H1 (cell line): ENCODE data around the gene KIF26A. TPM values are rescaled to one million over a fixed set of nuclear protein-coding genes. Genes with fewer than 3 reads are reported as not detected.

Experiments
- CTCF ChIA-PET: fragments of 300-600 bp; sonication (Branson Sonifier 250); formaldehyde crosslinking; loops from one replicate; lab custom pipeline; 2021; ENCODE audit not compliant: partially characterized antibody; lab: Charles Lee
- POLR2A ChIA-PET: fragments of 300-600 bp; sonication (Branson Sonifier 250); formaldehyde crosslinking; loops from one replicate; lab custom pipeline; 2021; ENCODE audit warnings: inconsistent platforms; ENCODE audit not compliant: partially characterized antibody; lab: Charles Lee
- DNase-seq, 2 experiments: peaks; one replicate each; pipeline versions ENCODE4 v3.0.0 to v3.0.0-alpha.2; 2010 to 2022; ENCODE audit warnings: low spot score in 2 of 2, low read depth in 1 of 2, mixed read lengths in 1 of 2
- FAIRE-seq: peaks from 2 replicates; lab custom pipeline; 2011; peaks lifted over from hg19 to GRCh38; lab: Jason Lieb, UNC
- H2AFZ ChIP-seq: 2 replicates; pipeline ENCODE4 v1.8.1; 2012; ENCODE audit warnings: low read length, inconsistent platforms
- H2AK5ac ChIP-seq: 2 replicates; pipeline ENCODE4 v1.6.1; 2013; ENCODE audit warnings: low read depth, low read length
- H2BK120ac ChIP-seq: replicated peaks from 2 replicates; pipeline ENCODE3; 2013; ENCODE audit warnings: low read depth, low read length, inconsistent platforms
- H2BK12ac ChIP-seq: 2 replicates; pipeline ENCODE4 v1.6.1; 2013; ENCODE audit warnings: low read depth, low read length
- H2BK15ac ChIP-seq: 2 replicates; pipeline ENCODE4 v1.6.1; 2013; ENCODE audit warnings: low read length
- H2BK20ac ChIP-seq: 2 replicates; pipeline ENCODE4 v1.6.1; 2013; ENCODE audit warnings: low read length
- H2BK5ac ChIP-seq: 2 replicates; pipeline ENCODE4 v1.6.1; 2013; ENCODE audit warnings: low read depth, low read length
- H3K14ac ChIP-seq: 2 replicates; pipeline ENCODE4 v1.6.1; 2013; ENCODE audit warnings: inconsistent platforms; ENCODE audit not compliant: insufficient read length
- H3K18ac ChIP-seq: 2 replicates; pipeline ENCODE4 v1.6.1; 2013; ENCODE audit warnings: low read length; ENCODE audit errors: extremely low read depth
- H3K23ac ChIP-seq: 2 replicates; pipeline ENCODE4 v1.6.1; 2013; ENCODE audit warnings: inconsistent platforms; ENCODE audit not compliant: insufficient read length
- H3K23me2 ChIP-seq: 2 replicates; pipeline ENCODE4 v1.6.1; 2013; ENCODE audit warnings: low read depth, low read length
- H3K27ac ChIP-seq: 2 replicates; pipeline ENCODE4 v1.6.1; 2011; ENCODE audit warnings: low read depth, low read length, inconsistent platforms
- H3K27me3 ChIP-seq, 4 experiments: replicated peaks in 1 of 4; 1 replicate in 1 of 4; 2 replicates in 3 of 4; pipeline versions ENCODE4 v1.6.1 to v1.8.1; 2011 to 2013; ENCODE audit warnings: low read length in 3 of 4, mild to moderate bottlenecking in 3 of 4, inconsistent platforms in 2 of 4, mixed read lengths in 2 of 4, moderate library complexity in 1 of 4; ENCODE audit not compliant: control insufficient read depth in 3 of 4, insufficient read depth in 3 of 4; ENCODE audit errors: extremely low read depth in 1 of 4
- H3K36me3 ChIP-seq, 4 experiments: 2 replicates each; pipeline versions ENCODE4 v1.6.1 to v1.8.1; 2011 to 2013; ENCODE audit warnings: mild to moderate bottlenecking in 4 of 4, low read length in 3 of 4, moderate library complexity in 2 of 4, control low read depth in 1 of 4, inconsistent platforms in 1 of 4; ENCODE audit not compliant: insufficient read depth in 4 of 4, control insufficient read depth in 2 of 4
- H3K4ac ChIP-seq: replicated peaks from 2 replicates; pipeline ENCODE3; 2013; ENCODE audit warnings: low read length, low read depth, mixed read lengths, inconsistent platforms; ENCODE audit not compliant: insufficient read length
- H3K4me1 ChIP-seq, 4 experiments: replicated peaks in 1 of 4; 1 replicate in 1 of 4; 2 replicates in 3 of 4; pipeline versions ENCODE4 v1.6.1 to v1.8.1; 2011 to 2013; ENCODE audit warnings: low read length in 3 of 4, inconsistent platforms in 2 of 4, mixed read lengths in 1 of 4; ENCODE audit not compliant: insufficient read depth in 4 of 4, control insufficient read depth in 3 of 4
- H3K4me2 ChIP-seq, 2 experiments: 2 replicates each; pipeline versions ENCODE4 v1.6.1 to v1.8.1; 2011 to 2013; ENCODE audit warnings: low read depth in 2 of 2, low read length in 2 of 2, control low read depth in 1 of 2, inconsistent platforms in 1 of 2, mild to moderate bottlenecking in 1 of 2; ENCODE audit not compliant: insufficient read depth in 1 of 2
- H3K4me3 ChIP-seq, 4 experiments: fragments of 200-600, 300-600 bp in 1 of 4; sonication (generic), shearing (Covaris generic), sonication (Bioruptor Twin) in 1 of 4; 2 replicates each; pipeline versions ENCODE4 v1.5.1 to v1.8.1; 2011 to 2016; ENCODE audit warnings: low read length in 4 of 4, low read depth in 3 of 4, control low read depth in 2 of 4, inconsistent platforms in 2 of 4, mild to moderate bottlenecking in 2 of 4, mixed read lengths in 1 of 4, moderate library complexity in 1 of 4; ENCODE audit not compliant: insufficient read depth in 2 of 4; ENCODE audit errors: extremely low read depth in 1 of 4
- H3K56ac ChIP-seq: replicated peaks from 2 replicates; pipeline ENCODE3; 2013; ENCODE audit warnings: low read depth, mild to moderate bottlenecking, mixed read lengths, low read length, inconsistent platforms; ENCODE audit not compliant: insufficient read length
- H3K79me1 ChIP-seq: 2 replicates; pipeline ENCODE4 v1.6.1; 2013; ENCODE audit warnings: low read depth, low read length, control low read depth
- H3K79me2 ChIP-seq, 2 experiments: 2 replicates each; pipeline versions ENCODE4 v1.6.1 to v1.8.1; 2012 to 2013; ENCODE audit warnings: low read length in 2 of 2, mild to moderate bottlenecking in 2 of 2, inconsistent platforms in 1 of 2; ENCODE audit not compliant: insufficient read depth in 2 of 2, control insufficient read depth in 1 of 2
- H3K9ac ChIP-seq, 4 experiments: replicated peaks in 1 of 4; 1 replicate in 1 of 4; 2 replicates in 3 of 4; pipeline versions ENCODE4 v1.6.1 to v1.8.1; 2011 to 2013; ENCODE audit warnings: low read depth in 3 of 4, low read length in 3 of 4, control low read depth in 2 of 4, mild to moderate bottlenecking in 2 of 4, moderate library complexity in 2 of 4, inconsistent platforms in 1 of 4; ENCODE audit errors: extremely low read depth in 1 of 4
- H3K9me3 ChIP-seq, 2 experiments: 2 replicates each; pipeline versions ENCODE4 v1.6.1 to v1.8.1; 2012 to 2013; ENCODE audit warnings: mild to moderate bottlenecking in 2 of 2, moderate library complexity in 2 of 2, control low read depth in 1 of 2, inconsistent platforms in 1 of 2, low read depth in 1 of 2, low read length in 1 of 2, mixed read lengths in 1 of 2; ENCODE audit not compliant: insufficient read depth in 2 of 2
- H4K20me1 ChIP-seq, 2 experiments: replicated peaks in 1 of 2; 2 replicates each; pipeline versions ENCODE3 to v1.8.1; 2011 to 2013; ENCODE audit warnings: inconsistent platforms in 2 of 2, low read length in 2 of 2, mild to moderate bottlenecking in 1 of 2; ENCODE audit not compliant: insufficient read depth in 2 of 2, control insufficient read depth in 1 of 2
- H4K5ac ChIP-seq: 2 replicates; pipeline ENCODE4 v1.6.1; 2013; ENCODE audit warnings: low read length, low read depth, mixed read lengths, inconsistent platforms; ENCODE audit not compliant: insufficient read length
- H4K8ac ChIP-seq: 2 replicates; pipeline ENCODE4 v1.8.0; 2013; ENCODE audit warnings: mild to moderate bottlenecking, moderate library complexity, low read length, inconsistent platforms; ENCODE audit not compliant: insufficient read depth; ENCODE audit errors: extremely low read depth
- H4K91ac ChIP-seq: replicated peaks from 2 replicates; pipeline ENCODE3; 2013; ENCODE audit warnings: low read length, mixed read lengths, inconsistent platforms; ENCODE audit not compliant: insufficient read length
- ATF3 ChIP-seq: IDR thresholded peaks from 2 replicates; pipeline ENCODE4 v1.6.1; 2011; ENCODE audit warnings: low read depth, mild to moderate bottlenecking, low read length; ENCODE audit not compliant: insufficient read depth
- CBX8 ChIP-seq: fragments of 300-800, 300-1000 bp; sonication (generic); IDR thresholded peaks from 2 replicates; pipeline ENCODE4 v1.7.1; 2016; ENCODE audit warnings: low read depth, low read length, borderline replicate concordance
- EGR1 ChIP-seq: IDR thresholded peaks from 2 replicates; pipeline ENCODE4 v1.6.1; 2011; ENCODE audit warnings: low read depth, low read length, borderline replicate concordance
- HDAC2 ChIP-seq, 2 experiments: fragments of 300-600 bp in 1 of 2; sonication (generic) in 1 of 2; IDR thresholded peaks; 2 replicates each; pipeline ENCODE4 v1.6.1; 2011 to 2012; ENCODE audit warnings: low read depth in 2 of 2, low read length in 2 of 2, mild to moderate bottlenecking in 2 of 2, moderate library complexity in 2 of 2, borderline replicate concordance in 1 of 2, inconsistent platforms in 1 of 2
- JUN ChIP-seq: IDR thresholded peaks from 2 replicates; pipeline ENCODE4 v1.6.1; 2011; ENCODE audit warnings: low read depth, mild to moderate bottlenecking, improper control_type of control experiment, low read length
- JUND ChIP-seq: IDR thresholded peaks from 2 replicates; pipeline ENCODE4 v1.6.1; 2011; ENCODE audit warnings: mild to moderate bottlenecking, improper control_type of control experiment, low read length
- KDM4A ChIP-seq: IDR thresholded peaks from one replicate; pipeline ENCODE4 v1.7.1; 2012; ENCODE audit warnings: low read depth, mild to moderate bottlenecking, moderate library complexity, low read length, inconsistent platforms; ENCODE audit not compliant: severe bottlenecking
- TAF7 ChIP-seq: optimal IDR thresholded peaks from 2 replicates; pipeline ENCODE3; 2011; ENCODE audit warnings: low read depth, mild to moderate bottlenecking, inconsistent platforms, low read length, moderate library complexity, borderline replicate concordance
- ZNF274 ChIP-seq: IDR thresholded peaks from 2 replicates; pipeline ENCODE4 v1.7.0; 2012; ENCODE audit warnings: low read length, borderline replicate concordance; ENCODE audit errors: extremely low read depth
- WGBS, 2 experiments: shearing (Covaris generic) in 1 of 2; methylation state at CpG; one replicate each; pipeline versions ENCODE4 v1.1.6 to v1.1.7; 2013 to 2015; ENCODE audit warnings: low lambda C conversion rate in 2 of 2, mixed read lengths in 2 of 2, inconsistent platforms in 1 of 2, low coverage in 1 of 2, missing lambda C conversion rate in 1 of 2; ENCODE audit not compliant: insufficient replicate concordance in 2 of 2, insufficient coverage in 1 of 2, insufficient read length in 1 of 2; ENCODE audit errors: extremely low coverage in 1 of 2, missing lambda C conversion rate in 1 of 2; 5-methylcytosine and 5-hydroxymethylcytosine counted together
- polyA plus RNA-seq, 7 experiments: library from polyadenylated mRNA; depleted of rRNA in 3 of 7; stranded (reverse) in 5 of 7; unstranded in 2 of 7; fragments of >200 nt in 5 of 7; fragments of 200-250 nt in 2 of 7; gene quantifications; 1 replicate in 5 of 7; 2 replicates in 1 of 7; 4 replicates in 1 of 7; pipeline versions ENCODE4 v1.2.1 to v1.2.3, GENCODE V29; 2011 to 2013; ENCODE audit warnings: missing spikeins in 2 of 7, mixed read lengths in 2 of 7
- total RNA-seq: library from RNA; stranded (reverse); fragmentation: NEBNext Ultra II Directional; extraction: Animal tissue kit (Norgen Biotek cat#: 25700); gene quantifications from 2 replicates; pipeline ENCODE4 v1.2.1, GENCODE V29; 2021

The KIF26A gene
- total and polyA plus RNA-seq, 2 of the 8 experiments (the other 6 are each of a cell fraction or from before 2014, with no cell fraction given): 11.5 to 41.6 TPM

- H4K20me1 ChIP-seq: peaks cover 0 to 7% of the 10 kb centered on the region in 2 experiments
- H3K9ac ChIP-seq: no peak overlapping the region
- H4K91ac ChIP-seq: no peak overlapping the region
- no peak overlapping the region for H2AFZ ChIP-seq
- H3K36me3 ChIP-seq: no peaks in the 10 kb centered on the region
- no peak overlapping the region for H2BK15ac ChIP-seq
- no peaks in the 10 kb centered on the region for H3K79me1 ChIP-seq
- no peak for DNase-seq
- CTCF ChIA-PET: interaction anchor here (0.6 to 2.8 kb wide), 16 partner anchors 9 to 464 kb away, joined by 3 to 12 read pairs (median 3); no protein-coding TSS in a partner anchor
- no peak overlapping the region for H3K23ac ChIP-seq
- 87% methylated on average over 25 of the region's 27 CpGs; no CpG with 5 or more reads in 1 of the 2 experiments for WGBS, 2 experiments
- no peaks in the 10 kb centered on the region for H3K9me3 ChIP-seq
- no peak overlapping the region for H3K14ac ChIP-seq
- no peak for TF ChIP-seq ZNF274
- TF ChIP-seq JUND: no peak
- no peak for TF ChIP-seq ATF3
- no peak for TF ChIP-seq JUN
- TF ChIP-seq CBX8: no peak
- TF ChIP-seq KDM4A: no peak
- no peak for TF ChIP-seq TAF7
- no peak for TF ChIP-seq EGR1
- TF ChIP-seq HDAC2 (IDR thresholded peaks at IDR 0.05; ENCODE audit: borderline replicate concordance in 1 of 2, low read depth in 2 of 2, low read length in 2 of 2): no peak
- H2BK20ac ChIP-seq: no peak overlapping the region
- H3K56ac ChIP-seq: no peak overlapping the region
- H2BK12ac ChIP-seq: no peak overlapping the region
- no peak overlapping the region for H2AK5ac ChIP-seq
- no peaks in the 10 kb centered on the region for H3K27me3 ChIP-seq
- no peak overlapping the region for H3K4me3 ChIP-seq
- H3K4me1 ChIP-seq: no peaks in the 10 kb centered on the region; a peak in 2 of 7 replicates
- no peak overlapping the region for H3K4ac ChIP-seq
- no peak for FAIRE-seq
- no peaks in the 10 kb centered on the region for H3K23me2 ChIP-seq
- POLR2A ChIA-PET: no interaction called here
- no peak overlapping the region for H4K8ac ChIP-seq
- H3K18ac ChIP-seq: no peak overlapping the region
- no peak overlapping the region for H4K5ac ChIP-seq
- H2BK120ac ChIP-seq: no peak overlapping the region
- no peak overlapping the region for H3K4me2 ChIP-seq
- H3K79me2 ChIP-seq: no peaks in the 10 kb centered on the region
- H3K27ac ChIP-seq: no peak overlapping the region
- no peak overlapping the region for H2BK5ac ChIP-seq
These were observed 48.9 kb downstream of the KIF26A start for GRCh38 chr14:104187121-104187889.
